HUES48 (cell line): ENCODE results near the gene S100A4.
"Not testable (repeated sequence)": the region's sequence is repeated elsewhere in the genome, so short reads cannot be mapped to it uniquely, and the experiment has no call there.

ENCODE experiments used
- H3K27ac ChIP-seq: one replicate; pipeline ENCODE4 v1.7.0; 2013; ENCODE audit warnings: low read depth, low read length, inconsistent platforms
- H3K27me3 ChIP-seq: 2 replicates; pipeline ENCODE4 v1.6.1; 2013; ENCODE audit warnings: mild to moderate bottlenecking, low read length; ENCODE audit not compliant: control insufficient read depth, insufficient read depth
- H3K36me3 ChIP-seq: 2 replicates; pipeline ENCODE4 v1.6.1; 2013; ENCODE audit warnings: low read length; ENCODE audit not compliant: control insufficient read depth, insufficient read depth
- H3K4me1 ChIP-seq: 2 replicates; pipeline ENCODE4 v1.6.1; 2013; ENCODE audit warnings: mild to moderate bottlenecking, low read length; ENCODE audit not compliant: control insufficient read depth, insufficient read depth
- H3K4me3 ChIP-seq: 2 replicates; pipeline ENCODE4 v1.5.1; 2013; ENCODE audit warnings: mild to moderate bottlenecking, low read depth, low read length
- H3K9ac ChIP-seq: 2 replicates; pipeline ENCODE4 v1.6.1; 2013; ENCODE audit warnings: mild to moderate bottlenecking, low read depth, low read length, moderate library complexity
- H3K9me3 ChIP-seq: 2 replicates; pipeline ENCODE4 v1.6.1; 2013; ENCODE audit warnings: low read length; ENCODE audit not compliant: control insufficient read depth, insufficient read depth

S100A4 gene

GRCh38 chr1:153527683-153528040 is 17.9 kb downstream of the S100A4 start:
- Histone ChIP-seq H3K36me3 (no peaks in the 10 kb centered on the region), H3K4me3 (no peak overlapping the region), H3K9ac (no peak overlapping the region), H3K9me3 (no peaks in the 10 kb centered on the region), H3K27me3 (no peaks in the 10 kb centered on the region), H3K27ac (peak overlapping the region; percentile 45), H3K4me1 (peaks cover 18% of the 10 kb centered on the region)

GRCh38 chr1:153527023-153527682 is 18.5 kb downstream of the S100A4 start:
- H3K9ac ChIP-seq, result no peak overlapping the region
- no peak overlapping the region for H3K4me3 ChIP-seq
- H3K9me3 ChIP-seq, result no peaks in the 10 kb centered on the region
- H3K4me1 ChIP-seq, result peaks cover 13% of the 10 kb centered on the region
- no peaks in the 10 kb centered on the region for H3K27me3 ChIP-seq
- peak overlapping the region; percentile 78 for H3K27ac ChIP-seq
- no peaks in the 10 kb centered on the region for H3K36me3 ChIP-seq

GRCh38 chr1:153526132-153526543 is 19.5 kb downstream of the S100A4 start:
- Histone ChIP-seq H3K4me1 (peaks cover 13% of the 10 kb centered on the region), H3K9me3 (no peaks in the 10 kb centered on the region), H3K9ac (no peak overlapping the region), H3K27ac (no peak overlapping the region), H3K27me3 (no peaks in the 10 kb centered on the region), H3K4me3 (no peak overlapping the region), H3K36me3 (no peaks in the 10 kb centered on the region)

GRCh38 chr1:153525088-153525728 is 20.4 kb downstream of the S100A4 start:
- H3K4me3 ChIP-seq, result no peak overlapping the region
- peaks cover 20% of the 10 kb centered on the region for H3K4me1 ChIP-seq
- H3K9me3 ChIP-seq, result no peaks in the 10 kb centered on the region
- H3K27me3 ChIP-seq, result no peaks in the 10 kb centered on the region
- no peak overlapping the region for H3K27ac ChIP-seq
- H3K9ac ChIP-seq, result no peak overlapping the region
- H3K36me3 ChIP-seq, result no peaks in the 10 kb centered on the region

- Histone ChIP-seq H3K4me1 (peaks cover 20% of the 10 kb centered on the region), H3K27me3 (peaks cover 16% of the 10 kb centered on the region)
- not testable (repeated sequence) for H3K36me3 ChIP-seq, H3K9me3 ChIP-seq, H3K4me3 ChIP-seq, H3K27ac ChIP-seq, H3K9ac ChIP-seq
Observed at GRCh38 chr1:153522353-153523048, 23.1 kb downstream of the S100A4 start.

- peaks cover 15% of the 10 kb centered on the region for H3K4me1 ChIP-seq
- H3K9ac ChIP-seq, result not testable (repeated sequence)
Observed at GRCh38 chr1:153521808-153522207, 23.8 kb downstream of the S100A4 start.

GRCh38 chr1:153520818-153521476 is 24.7 kb downstream of the S100A4 start:
- H3K4me1 ChIP-seq, result peaks cover 10% of the 10 kb centered on the region; the same call in 1 of the 2 replicates
- no peak overlapping the region for H3K4me3 ChIP-seq
- H3K9me3 ChIP-seq, result no peaks in the 10 kb centered on the region
- peak overlapping the region; percentile 15 for H3K27ac ChIP-seq
- H3K27me3 ChIP-seq, result peaks cover 31% of the 10 kb centered on the region
- no peak overlapping the region for H3K9ac ChIP-seq
- H3K36me3 ChIP-seq, result no peaks in the 10 kb centered on the region

More at GRCh38 chr1:153521808-153522207, 23.8 kb downstream of the S100A4 start:
- H3K27me3 ChIP-seq, result peaks cover 22% of the 10 kb centered on the region
- H3K36me3 ChIP-seq, H3K9me3 ChIP-seq, H3K27ac ChIP-seq, H3K4me3 ChIP-seq: not testable (repeated sequence)

- not testable (repeated sequence) for H3K9me3 ChIP-seq, H3K27ac ChIP-seq, H3K9ac ChIP-seq, H3K36me3 ChIP-seq, H3K4me1 ChIP-seq, H3K4me3 ChIP-seq
- peaks cover 38% of the 10 kb centered on the region for H3K27me3 ChIP-seq
Observed at GRCh38 chr1:153520137-153520691, 25.4 kb downstream of the S100A4 start.

- H3K9ac ChIP-seq, result no peak overlapping the region
- H3K4me1 ChIP-seq, result peaks cover 7% of the 10 kb centered on the region; the same call in 1 of the 2 replicates
- H3K36me3 ChIP-seq, result no peaks in the 10 kb centered on the region
- H3K9me3 ChIP-seq, result no peaks in the 10 kb centered on the region
- peaks cover 40% of the 10 kb centered on the region for H3K27me3 ChIP-seq
- no peak overlapping the region for H3K4me3 ChIP-seq
- H3K27ac ChIP-seq, result no peak overlapping the region
Observed at GRCh38 chr1:153519242-153519641, 26.4 kb downstream of the S100A4 start.

- Histone ChIP-seq H3K9ac (no peak overlapping the region), H3K9me3 (no peaks in the 10 kb centered on the region), H3K27ac (no peak overlapping the region), H3K4me1 (peaks cover 3% of the 10 kb centered on the region; the same call in 1 of the 2 replicates), H3K4me3 (no peak overlapping the region), H3K27me3 (peaks cover 45% of the 10 kb centered on the region), H3K36me3 (no peaks in the 10 kb centered on the region)
Observed at GRCh38 chr1:153515504-153516394, 29.9 kb downstream of the S100A4 start.
